CD14-positive monocyte (primary cell): Measurements from ENCODE around the gene AP2M1. TPM values are rescaled to one million over a fixed set of nuclear protein-coding genes. Genes with fewer than 3 reads are reported as not detected.

Experiments
- DNase-seq, 3 donors: peaks; one replicate each; pipeline ENCODE4 v3.0.0-alpha.2; 2011 to 2022
- H2AFZ ChIP-seq: 2 replicates; pipeline ENCODE4 v1.6.0; 2012; ENCODE audit warnings: mild to moderate bottlenecking, low read depth, low read length, inconsistent platforms; ENCODE audit not compliant: insufficient read depth, poor library complexity, severe bottlenecking
- H3K27ac ChIP-seq, 2 donors: 1 replicate in 1 of 2; 2 replicates in 1 of 2; pipeline ENCODE4 v1.5.1; 2012 to 2013; ENCODE audit warnings: low read length in 2 of 2, control low read depth in 1 of 2, inconsistent platforms in 1 of 2, low read depth in 1 of 2, mild to moderate bottlenecking in 1 of 2
- H3K27me3 ChIP-seq, 2 donors: one replicate each; pipeline versions ENCODE4 v1.6.0 to v1.6.1; 2011 to 2013; ENCODE audit warnings: low read length in 2 of 2; ENCODE audit not compliant: control insufficient read depth in 2 of 2, insufficient read depth in 2 of 2
- H3K36me3 ChIP-seq, 2 donors: replicated peaks in 1 of 2; 1 replicate in 1 of 2; 2 replicates in 1 of 2; pipeline versions ENCODE4 v1.5.1 to v1.6.1; 2012 to 2013; ENCODE audit warnings: low read length in 2 of 2, control low read depth in 1 of 2, inconsistent platforms in 1 of 2, mild to moderate bottlenecking in 1 of 2; ENCODE audit not compliant: insufficient read depth in 2 of 2, control insufficient read depth in 1 of 2
- H3K4me1 ChIP-seq, 2 donors: 1 replicate in 1 of 2; 2 replicates in 1 of 2; pipeline versions ENCODE4 v1.5.1 to v1.6.1; 2012 to 2013; ENCODE audit warnings: low read length in 2 of 2, control low read depth in 1 of 2, inconsistent platforms in 1 of 2, mild to moderate bottlenecking in 1 of 2, moderate library complexity in 1 of 2; ENCODE audit not compliant: insufficient read depth in 2 of 2, control insufficient read depth in 1 of 2
- H3K4me2 ChIP-seq: replicated peaks from 2 replicates; pipeline ENCODE3; 2012; ENCODE audit warnings: low read length, moderate library complexity, mild to moderate bottlenecking; ENCODE audit not compliant: poor library complexity, severe bottlenecking; ENCODE audit errors: extremely low read depth
- H3K4me3 ChIP-seq, 3 experiments: fragments of 200-600 bp in 1 of 3; sonication (generic) in 1 of 3; replicated peaks in 1 of 3; 1 replicate in 2 of 3; 2 replicates in 1 of 3; pipeline ENCODE4 v1.5.1; 2011 to 2013; ENCODE audit warnings: low read length in 3 of 3, mild to moderate bottlenecking in 3 of 3, control low read depth in 2 of 3, low read depth in 2 of 3, inconsistent platforms in 1 of 3, moderate library complexity in 1 of 3
- H3K79me2 ChIP-seq: 2 replicates; pipeline ENCODE4 v1.6.0; 2012; ENCODE audit warnings: mild to moderate bottlenecking, control low read depth, inconsistent platforms, low read length, moderate library complexity; ENCODE audit not compliant: insufficient read depth
- H3K9ac ChIP-seq: 2 replicates; pipeline ENCODE4 v1.6.0; 2017; ENCODE audit warnings: low read length, mild to moderate bottlenecking; ENCODE audit not compliant: insufficient read depth, poor library complexity, severe bottlenecking
- H3K9me3 ChIP-seq, 2 donors: replicated peaks in 1 of 2; 1 replicate in 1 of 2; 2 replicates in 1 of 2; pipeline versions ENCODE4 v1.5.1 to v1.6.1; 2012 to 2013; ENCODE audit warnings: low read length in 2 of 2, control low read depth in 1 of 2; ENCODE audit not compliant: control insufficient read depth in 1 of 2, insufficient read depth in 1 of 2
- H4K20me1 ChIP-seq: 2 replicates; pipeline ENCODE4 v1.6.0; 2012; ENCODE audit warnings: mild to moderate bottlenecking, low read length, control low read depth, moderate library complexity; ENCODE audit not compliant: insufficient read depth
- H3K27ac Mint-ChIP-seq, 7 donors: one replicate each; pipeline ENCODE4 v1.8.0; 2020; ENCODE audit warnings: mild to moderate bottlenecking in 7 of 7, mixed read lengths in 7 of 7, moderate library complexity in 6 of 7, inconsistent platforms in 2 of 7
- H3K27me3 Mint-ChIP-seq, 3 donors: one replicate each; pipeline ENCODE4 v1.8.0; 2021 to 2022; ENCODE audit warnings: low read depth in 3 of 3, mild to moderate bottlenecking in 3 of 3, mixed read lengths in 3 of 3, moderate library complexity in 3 of 3, inconsistent platforms in 1 of 3
- H3K36me3 Mint-ChIP-seq, 2 donors: one replicate each; pipeline ENCODE4 v1.8.0; 2020; ENCODE audit warnings: mixed read lengths in 2 of 2, inconsistent platforms in 1 of 2, mild to moderate bottlenecking in 1 of 2
- H3K4me1 Mint-ChIP-seq: one replicate; pipeline ENCODE4 v1.8.0; 2020; ENCODE audit warnings: mild to moderate bottlenecking, mixed read lengths
- H3K4me3 Mint-ChIP-seq, 2 donors: one replicate each; pipeline ENCODE4 v1.8.0; 2020; ENCODE audit warnings: mild to moderate bottlenecking in 2 of 2, mixed read lengths in 2 of 2, moderate library complexity in 1 of 2
- H3K9me3 Mint-ChIP-seq, 7 donors: one replicate each; pipeline ENCODE4 v1.8.0; 2020 to 2022; ENCODE audit warnings: mixed read lengths in 7 of 7, mild to moderate bottlenecking in 6 of 7, moderate library complexity in 6 of 7, inconsistent platforms in 2 of 7
- WGBS: methylation state at CpG from one replicate; pipeline ENCODE4 v1.1.5; 2013; ENCODE audit warnings: missing lambda C conversion rate; ENCODE audit not compliant: insufficient coverage; 5-methylcytosine and 5-hydroxymethylcytosine counted together
- intact Hi-C, 2 donors: fragments of 100-400 bp; cut with micrococcal nuclease; formaldehyde crosslinking; loops; one replicate each; pipeline versions ENCODE4 v1.15.0 to v1.15.1; 2023
- polyA plus RNA-seq, 3 donors: library from polyadenylated mRNA; depleted of rRNA in 1 of 3; unstranded in 2 of 3; stranded (reverse) in 1 of 3; fragments of 300-500 nt in 2 of 3; fragments of >200 nt in 1 of 3; fragmentation: Illumina TruSeq in 2 of 3; gene quantifications; 1 replicate in 2 of 3; 2 replicates in 1 of 3; pipeline ENCODE4 v1.2.3, GENCODE V29; 2012 to 2021
- TF ChIP-seq, protein P1 (sequence below): fragments of 200-600 bp; IDR thresholded peaks from one replicate; pipeline ENCODE4 v1.8.0; 2022; ENCODE audit warnings: antibody characterized with exemption, mild to moderate bottlenecking

The AP2M1 gene
- polyA plus RNA-seq, 3 donors: 283 to 327 (median 295) TPM

DNA sequence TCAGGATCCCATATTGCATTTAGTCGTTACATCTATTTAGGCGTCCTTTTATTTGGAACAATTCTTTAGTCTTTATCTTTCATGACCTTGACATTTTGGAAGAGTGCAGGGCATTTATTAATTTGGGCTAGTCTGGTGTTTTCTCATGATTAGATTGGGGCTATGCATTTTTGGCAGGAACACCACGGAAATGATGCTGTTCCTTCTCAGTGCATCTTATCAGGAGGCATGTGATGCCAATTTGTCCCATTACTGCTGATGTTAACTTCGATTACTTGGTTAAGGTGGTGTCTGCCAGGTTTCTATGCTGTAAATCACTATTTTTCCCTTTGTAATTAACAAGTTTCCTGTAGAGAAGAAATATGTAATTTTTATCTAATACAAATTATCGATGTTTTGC lies 36.6 kb downstream of the AP2M1 start:
- TF ChIP-seq, protein P1, sequence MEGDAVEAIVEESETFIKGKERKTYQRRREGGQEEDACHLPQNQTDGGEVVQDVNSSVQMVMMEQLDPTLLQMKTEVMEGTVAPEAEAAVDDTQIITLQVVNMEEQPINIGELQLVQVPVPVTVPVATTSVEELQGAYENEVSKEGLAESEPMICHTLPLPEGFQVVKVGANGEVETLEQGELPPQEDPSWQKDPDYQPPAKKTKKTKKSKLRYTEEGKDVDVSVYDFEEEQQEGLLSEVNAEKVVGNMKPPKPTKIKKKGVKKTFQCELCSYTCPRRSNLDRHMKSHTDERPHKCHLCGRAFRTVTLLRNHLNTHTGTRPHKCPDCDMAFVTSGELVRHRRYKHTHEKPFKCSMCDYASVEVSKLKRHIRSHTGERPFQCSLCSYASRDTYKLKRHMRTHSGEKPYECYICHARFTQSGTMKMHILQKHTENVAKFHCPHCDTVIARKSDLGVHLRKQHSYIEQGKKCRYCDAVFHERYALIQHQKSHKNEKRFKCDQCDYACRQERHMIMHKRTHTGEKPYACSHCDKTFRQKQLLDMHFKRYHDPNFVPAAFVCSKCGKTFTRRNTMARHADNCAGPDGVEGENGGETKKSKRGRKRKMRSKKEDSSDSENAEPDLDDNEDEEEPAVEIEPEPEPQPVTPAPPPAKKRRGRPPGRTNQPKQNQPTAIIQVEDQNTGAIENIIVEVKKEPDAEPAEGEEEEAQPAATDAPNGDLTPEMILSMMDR: no peak
- no peak overlapping the region for H3K27ac Mint-ChIP-seq
- no peaks in the 10 kb centered on the region for H3K4me1 Mint-ChIP-seq
- no peak overlapping the region for H3K4me2 ChIP-seq
- intact Hi-C loops: no loop called here
- no peaks in the 10 kb centered on the region for H4K20me1 ChIP-seq
- H3K9ac ChIP-seq: no peak overlapping the region
- no peaks in the 10 kb centered on the region for H3K79me2 ChIP-seq
- no peaks in the 10 kb centered on the region for H3K36me3 ChIP-seq
- DNase-seq: no peak
- H3K36me3 Mint-ChIP-seq: no peaks in the 10 kb centered on the region
- H2AFZ ChIP-seq: no peak overlapping the region
- H3K27me3 ChIP-seq: no peaks in the 10 kb centered on the region
- H3K4me1 ChIP-seq: no peaks in the 10 kb centered on the region
- H3K4me3 Mint-ChIP-seq: no peak overlapping the region
- peaks cover 0 to 3% (median 0%) of the 10 kb centered on the region in 7 donors for H3K9me3 Mint-ChIP-seq
- H3K27ac ChIP-seq: no peak overlapping the region
- no peaks in the 10 kb centered on the region for H3K9me3 ChIP-seq
- H3K4me3 ChIP-seq: no peak overlapping the region
- no CpG with 5 or more reads among the region's 5 CpGs for whole genome bisulfite sequencing
- H3K27me3 Mint-ChIP-seq: peaks cover 21 to 33% (median 25%) of the 10 kb centered on the region in 3 donors

DNA sequence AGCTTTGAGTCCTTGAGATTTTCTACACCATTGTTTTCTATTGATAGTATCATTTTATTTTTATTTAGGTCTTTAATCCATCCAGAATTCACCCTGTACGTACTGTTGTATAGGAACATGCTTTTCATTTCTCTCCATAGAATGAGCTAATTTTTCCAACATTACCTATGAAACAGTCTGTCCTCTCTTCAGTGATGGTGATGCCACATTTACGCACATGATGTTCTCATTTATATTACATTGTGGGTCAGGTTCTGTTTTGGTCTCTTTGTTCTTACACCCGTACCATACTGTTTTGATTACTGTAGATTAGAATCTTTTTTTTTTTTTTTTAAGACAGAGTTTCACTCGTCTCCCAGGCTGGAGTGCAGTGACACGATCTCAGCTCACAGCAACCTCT lies 37.1 kb downstream of the AP2M1 start:
- Histone ChIP-seq H3K4me3 (no peak overlapping the region), H4K20me1 (no peaks in the 10 kb centered on the region), H3K9ac (no peak overlapping the region), H3K4me2 (no peak overlapping the region), H3K27me3 (no peaks in the 10 kb centered on the region), H3K79me2 (no peaks in the 10 kb centered on the region), H3K27ac (no peak overlapping the region), H3K4me1 (no peaks in the 10 kb centered on the region), H2AFZ (no peak overlapping the region), H3K36me3 (no peaks in the 10 kb centered on the region), H3K9me3 (no peaks in the 10 kb centered on the region)
- TF ChIP-seq, protein P1: no peak
- H3K36me3 Mint-ChIP-seq: no peaks in the 10 kb centered on the region
- intact Hi-C loops: no loop called here
- DNase-seq: no peak
- H3K27ac Mint-ChIP-seq: no peak overlapping the region
- WGBS: no CpG with 5 or more reads among the region's 5 CpGs
- H3K9me3 Mint-ChIP-seq: peaks cover 0 to 3% (median 0%) of the 10 kb centered on the region in 7 donors
- H3K4me1 Mint-ChIP-seq: no peaks in the 10 kb centered on the region
- H3K27me3 Mint-ChIP-seq: peaks cover 17 to 32% (median 22%) of the 10 kb centered on the region in 3 donors
- H3K4me3 Mint-ChIP-seq: no peak overlapping the region
